GM18498 (cell line): Measurements from ENCODE around the gene FMO5.

Source experiments
- ATAC-seq: cut with Tn5 transposase; IDR thresholded peaks from one replicate; pipeline ENCODE4 v1.9.1; 2021; ENCODE audit warnings: mild to moderate bottlenecking, moderate library complexity; ENCODE audit not compliant: unreplicated experiment

The FMO5 gene

GRCh38 chr1:147152772-147153171 is 72.4 kb downstream of the FMO5 start:
- ATAC-seq = no peak

- ATAC-seq = no peak
Measured at GRCh38 chr1:147151244-147151643, 73.9 kb downstream of the FMO5 start.

GRCh38 chr1:147142886-147143285 is 82.3 kb downstream of the FMO5 start:
- ATAC-seq = no peak
